ENCODE measurements around the gene ITGAD.

ITGAD gene

DNA sequence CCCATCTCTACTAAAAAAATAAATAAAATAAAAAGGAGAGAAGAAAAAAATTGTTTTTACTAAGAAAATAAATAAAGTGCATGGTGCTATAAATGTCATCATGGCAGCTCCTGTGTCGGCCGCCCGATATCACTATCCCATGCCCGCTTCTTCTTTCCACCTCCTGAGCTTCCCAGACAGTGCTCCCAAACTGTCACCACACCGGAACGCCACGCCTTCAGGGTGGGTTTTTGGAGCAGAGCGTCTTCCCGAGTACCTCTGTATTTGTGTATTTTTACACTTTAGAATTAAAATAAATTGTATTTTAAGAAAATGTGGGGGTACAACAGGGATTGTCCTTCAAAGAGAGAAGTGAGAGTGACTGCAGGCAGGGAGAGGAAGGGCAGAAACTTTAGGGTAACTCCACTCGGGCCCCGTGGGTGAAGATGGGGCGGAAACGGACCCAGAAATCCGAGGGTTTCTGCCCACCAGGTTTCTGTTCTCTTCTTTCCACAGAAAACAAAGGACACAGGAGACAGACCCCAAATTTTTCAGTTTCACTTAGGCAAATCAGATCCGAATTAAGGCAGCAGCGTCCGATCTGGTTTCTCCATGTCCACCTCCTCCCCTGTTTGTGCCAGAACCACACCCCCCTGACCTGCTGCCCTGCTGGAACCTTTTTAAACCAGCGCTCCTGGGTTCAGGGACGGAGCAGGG lies 41.7 kb upstream of the ITGAD start:
- Histone ChIP-seq H3K27me3 (replicated peaks; ENCODE audit: control insufficient read depth, insufficient read depth, low read length) (no peaks in the 10 kb centered on the region), H3K36me3 (ENCODE audit: control insufficient read depth, insufficient read depth, low read length) (no peaks in the 10 kb centered on the region), H3K4me3 (replicated peaks; ENCODE audit: low read depth, low read length) (peak overlapping the region; percentile 6; the same call in 1 of the 2 replicates)
- TF ChIP-seq, protein P1, sequence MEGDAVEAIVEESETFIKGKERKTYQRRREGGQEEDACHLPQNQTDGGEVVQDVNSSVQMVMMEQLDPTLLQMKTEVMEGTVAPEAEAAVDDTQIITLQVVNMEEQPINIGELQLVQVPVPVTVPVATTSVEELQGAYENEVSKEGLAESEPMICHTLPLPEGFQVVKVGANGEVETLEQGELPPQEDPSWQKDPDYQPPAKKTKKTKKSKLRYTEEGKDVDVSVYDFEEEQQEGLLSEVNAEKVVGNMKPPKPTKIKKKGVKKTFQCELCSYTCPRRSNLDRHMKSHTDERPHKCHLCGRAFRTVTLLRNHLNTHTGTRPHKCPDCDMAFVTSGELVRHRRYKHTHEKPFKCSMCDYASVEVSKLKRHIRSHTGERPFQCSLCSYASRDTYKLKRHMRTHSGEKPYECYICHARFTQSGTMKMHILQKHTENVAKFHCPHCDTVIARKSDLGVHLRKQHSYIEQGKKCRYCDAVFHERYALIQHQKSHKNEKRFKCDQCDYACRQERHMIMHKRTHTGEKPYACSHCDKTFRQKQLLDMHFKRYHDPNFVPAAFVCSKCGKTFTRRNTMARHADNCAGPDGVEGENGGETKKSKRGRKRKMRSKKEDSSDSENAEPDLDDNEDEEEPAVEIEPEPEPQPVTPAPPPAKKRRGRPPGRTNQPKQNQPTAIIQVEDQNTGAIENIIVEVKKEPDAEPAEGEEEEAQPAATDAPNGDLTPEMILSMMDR (IDR thresholded peaks at IDR 0.05; ENCODE audit: insufficient read depth, low read length, poor library complexity, severe bottlenecking): no peak
- peak; percentile 57 for DNase-seq (ENCODE audit: extremely low read depth, insufficient read length)

DNA sequence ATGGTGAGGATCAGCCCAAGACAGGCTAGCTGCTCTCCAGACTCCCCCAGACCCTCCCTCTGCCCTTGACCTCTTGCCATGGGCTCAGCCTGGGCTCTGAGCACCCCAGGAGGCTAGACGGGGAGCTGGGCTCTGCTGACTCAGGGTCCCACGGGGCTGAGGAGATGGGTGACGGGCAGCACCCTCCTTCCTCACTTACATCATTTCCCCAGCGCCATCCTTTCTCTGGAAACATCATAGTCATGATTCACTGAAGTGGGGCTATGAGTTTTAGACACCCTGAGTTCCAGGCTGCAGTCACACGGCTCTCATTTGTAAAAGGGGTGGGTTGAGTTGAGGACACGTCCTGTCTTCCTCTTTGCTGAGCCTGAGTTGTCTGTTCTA lies 41.2 kb upstream of the ITGAD start:
- DNase-seq (ENCODE audit: extremely low read depth, insufficient read length): no peak
- Histone ChIP-seq H3K4me3 (replicated peaks; ENCODE audit: low read depth, low read length) (peak overlapping the region; percentile 6; the same call in 1 of the 2 replicates), H3K27me3 (replicated peaks; ENCODE audit: control insufficient read depth, insufficient read depth, low read length) (no peaks in the 10 kb centered on the region), H3K36me3 (ENCODE audit: control insufficient read depth, insufficient read depth, low read length) (no peaks in the 10 kb centered on the region)
- TF ChIP-seq, protein P1 (IDR thresholded peaks at IDR 0.05; ENCODE audit: insufficient read depth, low read length, poor library complexity, severe bottlenecking): no peak

DNA sequence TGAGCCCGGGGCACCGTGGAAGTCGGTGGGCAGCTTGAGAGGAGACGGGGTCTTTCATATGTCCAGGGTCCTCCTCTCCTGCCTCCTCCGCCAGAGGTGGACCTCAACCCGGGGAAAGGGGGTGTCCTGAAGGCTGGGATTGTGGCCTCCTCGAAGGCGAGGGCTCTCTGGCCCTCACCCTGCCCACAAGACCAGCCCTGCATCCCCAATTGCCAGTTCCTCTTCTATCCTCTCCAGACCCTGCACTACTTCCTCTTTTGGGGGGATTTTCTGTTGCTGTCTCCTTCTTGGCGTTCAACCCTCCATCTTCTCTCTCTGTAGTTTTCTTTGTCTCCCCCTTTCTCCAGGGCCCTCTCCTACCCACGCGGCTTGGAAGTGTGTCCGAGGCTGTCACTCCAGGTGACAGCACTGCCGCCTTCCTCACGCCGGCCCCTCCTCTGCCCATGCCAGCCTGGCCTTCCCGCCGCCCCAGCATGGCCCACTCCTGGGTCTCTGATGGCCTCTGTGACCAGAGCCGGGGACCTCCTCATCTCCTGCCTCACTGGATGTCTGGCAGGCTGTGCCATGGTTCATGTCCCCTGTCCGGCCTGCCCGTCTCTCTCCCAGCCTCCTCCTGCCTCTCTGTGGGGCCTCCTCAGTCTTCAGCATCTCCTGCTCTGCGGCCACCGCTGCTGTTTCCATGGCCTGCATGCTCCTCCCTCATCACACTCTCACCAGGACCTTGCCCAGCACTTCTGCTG lies 40.6 kb upstream of the ITGAD start:
- TF ChIP-seq, protein P1 (IDR thresholded peaks at IDR 0.05; ENCODE audit: insufficient read depth, low read length, poor library complexity, severe bottlenecking): no peak
- no peaks in the 10 kb centered on the region for H3K27me3 ChIP-seq (replicated peaks; ENCODE audit: control insufficient read depth, insufficient read depth, low read length)
- DNase-seq (ENCODE audit: extremely low read depth, insufficient read length): peak; percentile 57
- H3K36me3 ChIP-seq (ENCODE audit: control insufficient read depth, insufficient read depth, low read length): no peaks in the 10 kb centered on the region
- no peak overlapping the region for H3K4me3 ChIP-seq (replicated peaks; ENCODE audit: low read depth, low read length)

DNA sequence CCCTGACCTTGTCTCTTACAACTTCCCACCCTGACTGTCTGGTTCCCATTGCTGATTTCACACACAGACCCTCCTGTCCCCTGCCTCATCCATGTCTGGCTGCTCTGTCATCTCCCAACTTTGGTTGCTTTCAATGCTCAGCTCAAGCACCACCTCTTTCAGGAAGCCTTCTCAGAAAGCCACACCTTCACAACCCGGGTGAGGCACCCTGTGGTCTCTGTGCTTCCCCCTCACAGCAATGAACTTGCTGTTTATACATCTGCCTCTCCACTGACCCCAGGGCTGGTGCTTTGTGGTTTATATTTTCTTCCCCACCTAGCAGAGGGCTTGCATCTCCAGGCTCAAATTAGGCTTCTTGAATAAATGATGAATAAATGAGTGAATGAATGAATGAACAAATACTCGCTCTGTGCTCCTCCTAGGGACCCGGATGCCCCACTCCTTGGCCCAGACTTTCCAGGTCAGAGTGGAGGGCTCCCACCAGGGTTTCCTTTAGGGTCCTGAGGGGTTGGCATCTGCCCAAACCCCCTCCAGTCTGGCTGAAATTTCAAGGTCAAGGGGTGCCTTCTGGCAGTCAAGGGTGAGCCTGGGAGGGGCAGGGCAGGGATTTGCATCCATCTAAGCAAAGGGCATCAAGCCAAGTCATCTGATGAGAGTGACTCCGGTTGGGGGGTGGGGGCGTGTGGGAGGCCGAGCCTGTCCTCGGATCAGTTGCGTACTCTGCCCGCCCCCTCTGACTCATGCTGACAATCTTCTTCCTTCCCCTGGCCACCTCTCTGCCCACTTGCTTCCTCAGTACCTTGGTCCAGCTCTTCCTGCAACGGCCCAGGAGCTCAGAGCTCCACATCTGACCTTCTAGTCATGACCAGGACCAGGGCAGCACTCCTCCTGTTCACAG lies 38.5 kb upstream of the ITGAD start, which contains the start of gene ITGAX:
Gene ITGAX, plus strand, starts transcription at position 783 of the 898 bp plus-strand sequence. Its CDS starts 79 bp downstream, at position 862.
- H3K4me3 ChIP-seq (replicated peaks; ENCODE audit: low read depth, low read length): peak within 1 kb of the TSS; percentile 32
- TF ChIP-seq, protein P1 (IDR thresholded peaks at IDR 0.05; ENCODE audit: insufficient read depth, low read length, poor library complexity, severe bottlenecking): no peak
- peak; percentile 74 for DNase-seq (ENCODE audit: extremely low read depth, insufficient read length)
- no peaks in the 10 kb centered on the region for H3K27me3 ChIP-seq (replicated peaks; ENCODE audit: control insufficient read depth, insufficient read depth, low read length)
- no peaks in the 10 kb centered on the region for H3K36me3 ChIP-seq (ENCODE audit: control insufficient read depth, insufficient read depth, low read length)

DNA sequence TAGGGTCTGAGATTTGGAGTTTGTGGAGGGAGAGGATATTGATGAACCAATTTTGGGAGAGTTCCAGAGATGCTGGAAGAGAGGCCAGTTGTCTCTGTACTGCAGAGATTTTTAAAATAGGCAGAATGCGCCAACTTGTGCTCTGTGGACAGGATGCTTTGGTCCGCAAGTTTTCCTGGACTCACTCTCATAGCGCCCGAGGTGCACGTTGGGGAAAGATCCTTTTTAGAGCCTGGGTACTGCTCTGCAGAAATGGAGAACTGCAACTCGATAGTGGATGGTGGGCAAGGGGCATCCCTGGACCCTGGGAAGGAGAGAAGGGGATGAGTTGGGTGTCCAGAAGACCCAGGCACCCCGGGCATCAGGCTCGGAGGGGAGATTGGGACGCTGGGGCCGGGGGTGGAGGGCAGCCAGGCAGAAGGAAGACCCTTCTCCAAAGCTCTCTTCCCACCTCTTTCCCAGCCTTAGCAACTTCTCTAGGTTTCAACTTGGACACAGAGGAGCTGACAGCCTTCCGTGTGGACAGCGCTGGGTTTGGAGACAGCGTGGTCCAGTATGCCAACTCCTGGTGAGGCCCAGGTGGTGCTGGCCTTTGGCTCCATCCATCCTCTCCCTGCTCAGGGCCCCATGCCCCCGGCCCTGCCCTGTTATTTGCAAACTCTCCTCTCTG lies 37.6 kb upstream of the ITGAD start:
- TF ChIP-seq, protein P1 (IDR thresholded peaks at IDR 0.05; ENCODE audit: insufficient read depth, low read length, poor library complexity, severe bottlenecking): no peak
- Histone ChIP-seq H3K27me3 (replicated peaks; ENCODE audit: control insufficient read depth, insufficient read depth, low read length) (no peaks in the 10 kb centered on the region), H3K36me3 (ENCODE audit: control insufficient read depth, insufficient read depth, low read length) (no peaks in the 10 kb centered on the region), H3K4me3 (replicated peaks; ENCODE audit: low read depth, low read length) (peak overlapping the region; percentile 32)
- DNase-seq (ENCODE audit: extremely low read depth, insufficient read length): no peak

All from GM06990 (cell line).